ENCODE measurements around the gene FBXL4.

FBXL4 gene

DNA sequence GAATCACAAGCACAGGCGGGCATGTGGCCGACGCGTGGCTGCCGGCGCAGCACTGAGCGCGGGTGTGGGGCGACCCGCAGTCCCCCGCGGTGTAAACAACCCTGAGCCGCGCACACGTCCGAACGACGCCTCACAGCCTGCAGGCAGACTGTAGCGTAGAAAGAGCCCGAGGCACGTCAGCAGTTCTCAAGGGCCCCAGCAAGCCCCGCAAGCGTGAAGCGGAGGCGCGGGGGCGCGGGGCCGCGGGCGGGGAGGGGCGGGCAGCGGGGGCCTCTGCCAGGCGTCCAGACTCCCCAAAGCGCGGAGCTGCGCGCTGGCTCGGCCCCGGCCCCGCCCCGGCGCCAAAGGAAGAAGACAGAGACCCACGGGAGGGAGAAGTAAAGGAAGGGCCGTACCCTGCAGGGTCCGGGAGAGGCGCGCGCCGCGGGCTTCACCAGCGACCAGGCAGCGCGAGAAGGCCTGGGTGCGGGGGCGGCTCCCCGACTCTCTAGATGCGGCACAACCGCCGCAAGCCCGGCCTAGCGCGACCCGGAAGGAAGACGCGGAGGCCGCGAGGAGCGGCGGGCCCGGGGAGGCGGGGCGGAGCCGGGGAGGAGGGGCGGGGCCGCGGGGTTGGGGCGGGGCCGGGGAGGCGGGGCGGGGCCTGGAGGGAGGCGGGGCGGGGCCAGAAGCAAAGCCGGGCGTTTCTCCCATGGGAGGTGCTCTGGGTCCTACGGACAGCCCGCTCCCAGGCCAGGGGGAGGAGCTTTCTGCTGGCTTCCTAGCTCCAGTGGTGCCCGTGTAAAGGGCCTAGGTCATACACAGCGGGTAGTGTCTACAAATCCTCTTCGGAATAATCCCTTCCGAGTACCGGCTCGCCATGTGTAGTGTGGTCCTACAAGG lies at the start of gene FBXL4:
Gene FBXL4 (minus strand): TSS at position 536 of the 882 bp plus-strand sequence. CDS start 20,958 bp downstream, outside the sequence.
- DNase-seq (ENCODE audit: low spot score), result peak; percentile 91

DNA sequence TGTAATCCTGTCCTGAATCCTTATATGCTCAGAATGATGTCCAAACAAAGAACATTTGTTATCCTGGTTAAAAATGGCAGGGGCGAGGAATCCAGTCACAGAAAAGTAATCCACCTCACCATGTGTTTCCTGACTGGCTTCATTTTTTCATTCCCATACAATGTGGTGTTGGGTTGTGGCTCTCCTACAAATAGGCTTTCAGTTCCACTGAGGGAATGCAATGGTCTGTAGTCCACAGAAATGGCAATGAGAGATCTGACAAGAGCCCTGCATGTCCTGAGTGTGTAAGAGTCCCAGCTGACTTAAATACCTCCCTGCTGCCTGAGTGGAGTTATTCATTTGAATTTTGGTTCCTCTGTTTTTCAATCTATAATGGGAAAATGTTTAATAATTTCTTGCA lies 47.4 kb upstream of the FBXL4 start:
- DNase-seq (ENCODE audit: low spot score), result no peak

GRCh38 chr6:98992535-98992934 lies 44.8 kb upstream of the FBXL4 start:
- no peak for DNase-seq (ENCODE audit: low spot score)

DNA sequence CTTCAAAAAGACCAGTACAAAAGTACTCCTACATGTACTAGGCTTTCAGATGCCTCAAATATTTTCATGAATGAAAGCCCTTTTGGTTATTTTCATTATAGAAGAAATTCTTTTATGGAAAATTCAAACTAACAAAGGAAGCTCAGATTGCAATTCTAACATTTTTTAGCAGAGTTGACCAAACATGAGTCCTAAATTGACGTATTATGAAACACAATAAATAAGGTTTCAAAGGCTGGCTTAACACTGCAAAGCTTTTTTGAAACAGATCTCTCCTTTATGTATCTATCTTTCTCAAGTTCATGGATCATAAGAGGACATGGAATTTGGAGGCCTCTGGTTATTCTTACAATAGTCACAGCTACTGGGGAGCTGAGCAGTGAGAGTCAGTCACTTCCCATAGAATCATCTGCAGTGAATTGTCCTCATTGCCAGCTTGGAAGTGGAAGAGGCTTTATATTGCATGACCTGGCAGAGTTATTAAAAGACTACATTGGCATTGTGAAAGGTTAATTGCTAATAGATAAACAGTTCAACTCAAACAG lies 38.4 kb upstream of the FBXL4 start:
- DNase-seq (ENCODE audit: low spot score), result no peak

GRCh38 chr6:98985391-98985790 lies 37.6 kb upstream of the FBXL4 start:
- DNase-seq (ENCODE audit: low spot score), result no peak

- DNase-seq (ENCODE audit: low spot score), result no peak
Observed at GRCh38 chr6:98984121-98984520, 36.4 kb upstream of the FBXL4 start.

DNA sequence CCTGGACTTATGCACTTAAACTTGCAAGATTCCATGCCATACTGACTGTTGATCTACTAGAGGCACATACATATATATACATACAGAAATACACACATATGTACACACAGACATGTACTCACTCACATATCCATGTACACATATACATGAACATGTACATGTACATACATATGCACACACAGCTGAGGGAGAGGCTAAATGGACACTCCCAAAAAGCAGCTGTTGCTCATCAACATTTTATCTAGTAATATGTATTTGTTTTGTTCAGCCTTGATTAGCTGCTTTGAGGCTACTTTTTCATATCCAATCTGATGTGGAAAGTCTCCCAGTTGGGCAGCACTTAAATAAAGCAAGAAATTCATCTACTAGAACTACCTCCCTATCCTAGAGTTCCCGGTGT lies 33.7 kb upstream of the FBXL4 start:
- DNase-seq (ENCODE audit: low spot score), result no peak

DNA sequence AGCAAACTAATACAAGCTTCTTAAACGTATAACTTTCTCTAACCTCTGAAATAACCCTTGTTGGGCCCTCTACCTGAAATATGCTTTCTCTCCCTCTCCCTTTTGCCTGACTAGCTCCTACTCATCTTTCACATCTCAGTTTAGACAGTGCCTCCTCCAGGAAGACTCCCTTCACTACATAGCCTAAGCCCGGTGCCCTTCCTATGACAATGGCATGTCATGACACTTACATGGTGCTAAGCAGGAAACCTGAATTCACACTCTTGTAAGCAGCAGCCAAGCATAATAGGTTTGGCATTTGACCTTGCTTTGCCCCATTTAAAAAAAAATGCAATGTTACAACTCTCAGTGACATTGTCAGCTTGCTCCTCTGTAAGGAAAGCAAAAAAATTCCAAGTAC lies 33.1 kb upstream of the FBXL4 start:
- DNase-seq (ENCODE audit: low spot score), result no peak

GRCh38 chr6:98977671-98978292 lies 30.0 kb upstream of the FBXL4 start:
- no peak for DNase-seq (ENCODE audit: low spot score)

DNA sequence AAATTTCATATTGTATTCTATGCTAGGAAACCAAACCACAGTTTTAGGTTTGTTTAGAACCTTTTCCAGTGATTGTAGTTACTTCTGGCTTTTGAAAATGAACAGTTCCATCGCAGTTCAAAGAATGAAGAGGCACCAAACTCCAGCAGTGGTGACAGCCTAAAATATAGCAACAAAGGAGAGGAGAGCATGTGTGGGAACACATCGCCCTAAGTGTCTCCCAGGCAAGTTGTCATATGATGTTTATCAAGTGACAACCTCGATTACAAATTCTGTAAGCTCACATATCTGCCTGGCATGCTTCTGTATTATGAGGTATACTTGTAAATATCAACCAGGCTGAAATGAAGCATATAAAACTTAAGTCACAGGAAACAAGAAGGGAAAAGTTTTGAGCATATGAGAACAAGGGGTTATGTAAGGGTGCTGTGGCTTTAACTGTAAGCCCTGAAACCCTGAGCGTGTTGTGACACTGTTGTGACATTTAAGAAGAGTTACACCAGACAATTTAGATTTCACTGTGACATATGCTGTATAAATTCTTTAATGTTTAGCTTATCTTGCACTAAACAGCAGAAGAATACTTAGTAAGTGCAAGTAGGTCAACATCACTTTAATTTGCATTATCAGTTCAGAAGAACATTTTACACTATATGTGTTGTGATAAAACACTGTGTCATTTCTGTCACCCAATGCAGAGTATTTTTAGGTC lies 29.1 kb upstream of the FBXL4 start:
- DNase-seq (ENCODE audit: low spot score), result no peak

DNA sequence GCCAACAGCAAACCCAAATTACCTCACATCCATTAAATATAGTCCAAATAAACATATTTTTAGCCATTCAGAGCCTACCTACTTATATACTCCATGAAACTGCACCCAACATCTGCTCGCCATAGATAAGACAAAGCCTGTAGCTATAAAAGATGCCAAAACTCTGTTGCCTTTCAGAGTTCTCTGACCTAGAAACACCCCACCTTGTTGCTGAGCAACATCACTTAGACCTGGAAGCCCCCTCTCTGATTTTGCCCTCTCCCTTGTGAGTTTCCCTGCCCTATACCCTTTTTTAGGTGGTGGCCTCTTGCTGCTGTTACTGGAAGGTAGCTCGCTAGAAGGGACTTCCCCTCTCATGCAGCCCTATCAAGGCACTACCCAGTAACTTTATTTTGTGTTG lies 27.7 kb upstream of the FBXL4 start:
- no peak for DNase-seq (ENCODE audit: low spot score)

- DNase-seq (ENCODE audit: low spot score), result no peak
Observed at GRCh38 chr6:98974309-98974708, 26.6 kb upstream of the FBXL4 start.

- no peak for DNase-seq (ENCODE audit: low spot score)
Observed at GRCh38 chr6:98973571-98973970, 25.8 kb upstream of the FBXL4 start.

- no peak for DNase-seq (ENCODE audit: low spot score)
Observed at GRCh38 chr6:98971303-98971702, 23.6 kb upstream of the FBXL4 start.

GRCh38 chr6:98970469-98970868 lies 22.7 kb upstream of the FBXL4 start:
- DNase-seq (ENCODE audit: low spot score), result no peak

DNA sequence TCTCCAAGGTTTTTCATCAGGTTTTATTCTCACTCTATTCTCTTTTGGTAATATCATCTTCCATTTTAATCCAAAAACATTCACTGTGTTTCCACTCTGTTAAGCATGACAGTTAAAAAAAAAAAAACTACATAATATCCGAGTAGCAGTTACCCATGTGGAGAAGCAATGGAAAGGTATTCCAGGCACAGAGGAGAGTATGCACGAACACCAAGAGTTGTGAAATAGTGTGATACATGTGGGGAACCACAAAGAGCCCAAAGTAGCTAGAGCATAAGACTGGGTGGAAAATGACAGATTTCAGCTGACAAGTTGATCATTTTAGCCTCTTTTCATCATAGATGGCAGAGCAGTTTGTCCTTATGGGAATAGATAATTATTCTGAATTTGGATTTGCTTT lies 19.9 kb upstream of the FBXL4 start:
- no peak for DNase-seq (ENCODE audit: low spot score)

GRCh38 chr6:98959631-98960030 lies 11.9 kb upstream of the FBXL4 start:
- DNase-seq (ENCODE audit: low spot score), result no peak

DNA sequence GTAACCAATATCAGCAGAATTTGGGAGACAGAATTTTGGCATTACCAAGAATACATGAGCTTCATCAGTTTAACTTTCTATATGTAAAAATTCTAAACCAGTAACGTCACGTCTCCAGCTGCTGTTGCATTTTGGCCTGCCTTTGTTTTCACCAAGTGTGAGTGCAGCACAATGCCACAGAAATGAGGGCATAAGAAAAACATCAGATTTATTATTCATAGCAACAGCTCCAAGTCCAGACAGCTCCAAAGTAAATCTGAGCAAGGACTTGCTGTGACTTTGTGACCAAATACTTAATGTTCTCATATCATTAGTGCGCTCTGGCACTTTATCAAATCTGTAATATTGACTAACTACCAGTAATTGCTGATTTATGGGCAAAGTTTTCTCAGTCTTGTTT lies 11.0 kb upstream of the FBXL4 start:
- no peak for DNase-seq (ENCODE audit: low spot score)

DNA sequence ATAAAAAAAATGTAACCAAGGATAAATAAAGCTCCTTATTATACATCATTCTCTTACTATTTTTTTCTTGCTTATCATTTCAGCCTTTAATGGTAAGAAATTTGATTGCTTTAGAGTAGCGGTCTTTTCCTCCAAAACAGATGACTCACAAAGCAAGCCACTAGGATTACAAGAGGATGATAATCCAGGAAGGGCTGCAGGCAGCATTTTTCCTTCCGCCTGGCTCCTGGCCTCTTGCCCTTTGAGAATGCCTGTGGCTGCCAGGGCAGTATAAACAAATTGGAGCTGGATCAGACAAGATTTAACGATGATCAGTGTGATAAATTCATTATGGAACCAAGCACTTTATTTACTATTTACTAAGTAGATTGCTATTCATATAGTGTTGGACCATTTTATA lies 9.7 kb upstream of the FBXL4 start:
- DNase-seq (ENCODE audit: low spot score), result no peak

GRCh38 chr6:98949589-98949988 lies 1.8 kb upstream of the FBXL4 start:
- no peak for DNase-seq (ENCODE audit: low spot score)

- DNase-seq (ENCODE audit: low spot score), result no peak
Observed at GRCh38 chr6:98946879-98947410, 801 bp downstream of the FBXL4 start.

DNA sequence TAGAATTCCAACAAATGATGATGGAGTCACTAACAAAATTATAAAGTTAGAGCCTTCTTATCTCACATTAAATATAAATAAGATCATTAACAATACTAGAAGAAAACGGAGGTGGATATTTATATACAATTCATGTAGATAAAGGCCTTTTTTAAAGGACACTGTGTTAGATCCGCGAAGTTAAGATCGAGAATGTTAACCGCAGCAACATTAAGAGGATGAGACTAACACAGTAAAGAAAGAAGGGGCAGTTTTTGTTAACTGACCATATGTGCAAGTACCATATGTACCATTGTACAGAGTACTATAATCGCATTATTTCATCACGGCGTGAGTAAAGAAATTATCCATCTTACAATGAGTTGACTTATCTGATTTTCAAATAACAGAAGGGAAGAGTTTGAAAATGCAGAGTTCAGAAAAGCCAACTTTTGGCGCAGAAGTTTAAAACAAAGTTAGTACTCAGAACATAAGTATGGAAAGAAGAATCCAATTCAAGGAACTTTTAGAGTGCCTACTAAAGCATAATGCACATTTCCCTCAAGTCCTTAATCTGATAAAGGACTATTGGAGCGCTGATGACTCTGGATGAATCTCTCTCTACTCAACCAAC lies 1.4 kb downstream of the FBXL4 start:
- DNase-seq (ENCODE audit: low spot score), result no peak

Data from ecto neural progenitor cell (in vitro differentiated cells).